Left kidney (tissue), 2 donors: ENCODE measurements around the gene SLC7A6. TPM values are rescaled to one million over a fixed set of nuclear protein-coding genes. Genes with fewer than 3 reads are reported as not detected.

Experiments used
- DNase-seq: peaks from one replicate; pipeline ENCODE4 v3.0.0-alpha.2; 2013
- polyA plus RNA-seq: library from polyadenylated mRNA; unstranded; fragments of 120-200 nt; gene quantifications from one replicate; pipeline ENCODE4 v1.2.1, GENCODE V29; 2013; ENCODE audit not compliant: insufficient read length

SLC7A6 gene
- polyA plus RNA-seq, 1 donor: 18.1 TPM

DNA sequence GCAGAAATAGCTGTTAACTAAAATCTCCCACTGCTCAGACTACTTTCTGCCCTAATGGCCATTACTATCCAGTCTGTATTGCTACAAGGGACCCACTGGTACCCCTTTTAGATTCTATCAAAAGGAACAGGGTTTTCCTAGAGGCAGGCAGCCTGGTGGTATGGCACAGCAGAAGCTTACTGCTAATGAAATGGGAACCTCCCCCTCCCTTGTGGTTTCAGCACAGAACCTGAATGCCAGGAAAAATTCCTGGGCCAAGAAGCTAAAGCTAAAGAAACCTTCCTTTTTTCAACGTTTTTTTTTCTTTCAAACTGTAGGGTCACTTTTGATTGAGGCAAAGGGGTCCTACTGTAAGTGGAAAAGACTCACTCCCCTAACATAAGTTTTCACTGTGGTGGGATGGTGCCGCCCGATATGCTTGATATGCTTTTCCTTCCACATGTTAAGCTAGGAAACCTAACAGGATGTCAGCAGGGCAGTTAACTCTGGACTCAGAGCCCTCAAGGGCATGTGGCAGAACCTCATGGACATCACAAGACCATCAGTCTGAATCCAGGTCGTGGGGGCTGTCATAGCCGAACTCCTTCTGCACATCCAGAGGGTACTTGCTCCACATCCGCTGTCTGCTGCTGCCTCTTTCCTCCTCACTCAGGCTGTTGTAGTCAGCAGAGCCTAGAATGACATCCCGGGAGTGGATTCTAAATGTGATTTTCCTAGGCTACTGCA lies 36.6 kb downstream of the SLC7A6 start:
- no peak for DNase-seq

- no peak for DNase-seq
These were observed 42.3 kb downstream of the SLC7A6 start for GRCh38 chr16:68306633-68307032.

DNA sequence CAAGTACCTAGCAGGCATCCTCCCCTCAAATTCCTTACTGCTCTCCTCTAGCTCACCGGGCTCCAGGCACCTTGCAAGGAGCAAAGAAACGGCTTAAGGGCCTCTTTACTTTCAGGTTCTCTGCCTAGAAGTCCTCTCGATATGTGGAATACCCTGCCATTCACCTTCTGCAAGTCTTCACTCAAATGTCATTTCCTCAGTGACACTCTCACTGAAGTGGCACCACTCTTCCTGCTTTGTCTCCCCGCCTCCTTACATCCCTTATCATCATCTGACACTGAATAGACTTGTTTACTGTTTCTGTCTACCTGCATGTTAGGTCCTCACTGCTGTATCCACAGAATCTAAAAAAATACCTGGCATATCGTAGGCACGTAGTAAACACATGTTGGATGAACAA lies 45.5 kb downstream of the SLC7A6 start:
- no peak for DNase-seq

DNA sequence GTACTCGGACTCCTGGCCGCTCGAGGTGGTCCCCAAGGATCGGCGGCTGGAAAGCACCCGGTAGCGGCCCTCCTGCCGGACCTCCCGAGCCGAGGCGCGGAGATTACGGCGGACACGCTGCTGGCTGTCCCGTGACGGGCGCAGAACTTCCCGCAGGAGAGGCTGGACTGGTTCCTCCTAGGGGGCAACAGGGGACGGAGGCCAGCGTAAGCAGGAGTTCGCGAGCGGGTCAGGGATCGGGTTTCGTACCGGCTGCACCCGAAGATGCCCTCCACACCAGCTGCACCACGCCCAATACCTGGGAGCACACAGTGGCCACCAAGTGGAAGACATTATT lies 46.1 kb downstream of the SLC7A6 start:
- no peak for DNase-seq

GRCh38 chr16:68310774-68311511 lies 46.6 kb downstream of the SLC7A6 start, which contains the start of the genes PRMT7 and SLC7A6OS:
Gene PRMT7, plus strand, starts transcription at chr16:68311019. Its CDS starts 4,961 bp downstream, at chr16:68315980.
Gene SLC7A6OS, minus strand, starts transcription at chr16:68310946. Its CDS starts 20 bp downstream, at chr16:68310926.
- DNase-seq: peak; percentile 88

DNA sequence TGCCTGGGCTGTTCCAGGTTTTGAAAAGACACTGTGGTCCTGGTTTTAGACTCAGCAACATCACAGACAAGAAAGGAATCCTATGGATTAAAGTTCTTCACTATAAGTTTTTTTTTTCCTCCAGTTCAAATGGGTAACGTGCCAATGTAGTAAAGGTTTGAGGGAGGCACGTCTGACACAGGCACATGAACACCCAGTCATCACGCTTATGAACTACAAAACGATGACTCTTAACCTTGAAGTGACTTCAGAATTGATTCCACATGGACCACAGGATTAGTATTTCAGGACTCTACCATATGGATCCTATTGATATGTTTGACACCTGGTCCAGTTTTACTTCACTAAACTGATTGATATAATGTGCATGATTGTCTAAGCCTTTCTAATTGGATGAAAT lies 48.8 kb downstream of the SLC7A6 start:
- no peak for DNase-seq

DNA sequence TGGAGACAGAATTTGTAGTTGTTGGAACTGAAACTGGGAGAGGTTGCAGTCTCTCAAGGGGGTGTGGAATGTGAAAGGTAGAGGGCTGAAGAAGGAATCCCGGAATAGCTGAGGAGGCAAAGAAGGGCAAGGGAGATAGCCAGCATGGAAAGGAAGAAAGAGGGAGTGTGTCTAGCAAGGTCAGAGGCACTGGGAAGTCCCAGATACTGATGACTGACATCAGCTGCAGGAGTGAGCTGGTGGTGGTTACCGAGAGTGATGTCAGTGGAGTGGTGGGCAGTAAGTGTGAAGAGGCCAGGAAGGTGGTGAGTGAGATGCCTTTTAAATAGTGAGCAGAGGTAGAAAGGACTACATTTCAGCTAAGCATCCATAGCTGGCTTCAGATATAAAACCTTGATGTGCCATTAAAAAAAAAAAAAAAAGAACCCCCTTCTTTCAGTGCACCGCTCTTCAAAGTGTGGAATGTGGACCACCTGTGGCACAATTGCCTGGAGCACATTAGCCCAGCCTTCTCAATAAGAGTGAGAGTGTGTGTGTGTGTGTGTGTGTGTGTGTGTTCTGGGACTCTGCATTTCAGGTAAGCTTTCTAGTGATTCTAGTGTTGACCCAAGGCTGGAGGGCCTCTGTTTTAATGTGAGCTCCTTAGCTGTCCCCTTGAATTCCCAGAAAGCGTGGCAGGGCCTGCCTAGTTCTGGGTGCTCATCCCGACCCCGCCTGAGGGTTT lies 55.0 kb downstream of the SLC7A6 start:
- no peak for DNase-seq

- DNase-seq: no peak
These were observed 60.0 kb downstream of the SLC7A6 start for GRCh38 chr16:68324336-68324735.

DNA sequence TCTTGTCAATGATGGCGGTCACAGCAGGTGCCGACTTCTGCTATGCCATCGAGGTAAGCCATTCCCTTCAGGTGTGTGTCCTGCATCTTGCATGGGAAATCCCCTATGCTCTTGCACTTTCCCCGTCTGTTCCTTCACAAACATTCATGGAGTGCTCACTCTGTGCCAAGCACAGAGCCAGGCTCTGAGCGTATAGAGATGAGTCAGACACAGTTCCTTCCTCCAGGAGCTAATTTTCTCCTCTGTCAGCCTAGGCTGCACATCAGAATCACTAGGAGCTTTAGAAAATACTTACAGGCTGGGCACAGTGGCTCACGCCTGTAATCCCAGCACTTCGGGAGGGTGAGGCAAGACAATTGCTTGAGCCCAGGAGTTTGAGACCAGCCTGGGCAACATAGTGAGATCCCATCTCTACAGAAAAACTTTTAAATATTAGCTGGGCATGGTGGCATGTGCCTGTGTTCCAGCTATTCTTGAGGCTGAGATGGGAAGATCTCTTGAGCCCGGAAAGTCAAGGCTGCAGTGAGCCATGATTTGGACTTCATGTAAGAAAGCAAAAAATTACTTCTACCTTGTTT lies 60.5 kb downstream of the SLC7A6 start:
- no peak for DNase-seq

- peak; percentile 78 for DNase-seq
These were observed 64.0 kb downstream of the SLC7A6 start for GRCh38 chr16:68328151-68328859.

DNA sequence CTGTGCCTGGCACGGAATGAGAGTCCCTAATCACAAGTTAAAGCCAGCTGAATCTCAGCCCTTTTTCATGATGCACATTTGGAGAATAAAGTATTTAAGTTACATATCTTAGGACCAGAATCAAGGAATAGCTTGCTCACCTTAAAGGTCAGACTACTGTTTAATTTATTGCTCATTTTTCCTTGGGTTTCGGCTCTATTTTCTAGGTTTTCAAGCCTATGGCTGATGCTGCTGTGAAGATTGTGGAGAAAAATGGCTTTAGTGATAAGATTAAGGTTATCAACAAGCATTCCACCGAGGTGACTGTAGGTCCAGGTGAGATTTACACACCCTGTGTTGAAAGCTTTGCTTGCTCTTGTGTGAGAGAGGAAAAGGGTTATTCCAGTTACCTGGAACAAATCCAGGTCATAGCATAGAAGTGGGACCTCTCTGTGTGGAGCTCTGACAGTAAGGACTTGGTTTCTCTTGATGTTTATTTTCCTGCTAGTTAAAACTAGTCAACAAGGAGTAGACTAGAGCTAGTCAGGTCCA lies 64.6 kb downstream of the SLC7A6 start:
- no peak for DNase-seq

DNA sequence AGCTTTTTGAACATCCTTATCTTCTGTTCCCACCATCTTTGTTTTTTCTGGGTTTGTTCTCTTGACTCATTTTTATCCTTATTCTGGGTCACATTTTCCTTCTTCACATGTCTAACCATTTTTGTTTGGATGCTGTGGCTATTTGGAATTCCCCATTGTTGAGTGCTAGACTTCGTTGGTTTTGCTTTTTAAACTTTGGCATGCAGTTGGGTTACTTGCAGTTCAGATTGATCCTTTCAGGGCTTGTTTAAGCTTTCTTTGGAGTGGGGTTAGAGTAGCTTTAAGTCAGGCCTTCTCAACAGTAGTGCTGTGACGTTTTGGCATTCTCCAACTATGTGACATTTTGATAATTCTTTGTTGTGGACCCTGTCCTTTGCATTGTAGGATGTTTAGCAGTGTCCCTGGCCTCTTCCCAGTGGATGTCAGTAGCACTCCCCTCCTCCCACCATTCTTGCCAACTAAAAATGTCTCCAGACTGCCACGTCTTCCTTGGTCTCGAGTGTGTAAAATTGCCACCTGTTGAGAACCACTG lies 67.6 kb downstream of the SLC7A6 start:
- DNase-seq: no peak

DNA sequence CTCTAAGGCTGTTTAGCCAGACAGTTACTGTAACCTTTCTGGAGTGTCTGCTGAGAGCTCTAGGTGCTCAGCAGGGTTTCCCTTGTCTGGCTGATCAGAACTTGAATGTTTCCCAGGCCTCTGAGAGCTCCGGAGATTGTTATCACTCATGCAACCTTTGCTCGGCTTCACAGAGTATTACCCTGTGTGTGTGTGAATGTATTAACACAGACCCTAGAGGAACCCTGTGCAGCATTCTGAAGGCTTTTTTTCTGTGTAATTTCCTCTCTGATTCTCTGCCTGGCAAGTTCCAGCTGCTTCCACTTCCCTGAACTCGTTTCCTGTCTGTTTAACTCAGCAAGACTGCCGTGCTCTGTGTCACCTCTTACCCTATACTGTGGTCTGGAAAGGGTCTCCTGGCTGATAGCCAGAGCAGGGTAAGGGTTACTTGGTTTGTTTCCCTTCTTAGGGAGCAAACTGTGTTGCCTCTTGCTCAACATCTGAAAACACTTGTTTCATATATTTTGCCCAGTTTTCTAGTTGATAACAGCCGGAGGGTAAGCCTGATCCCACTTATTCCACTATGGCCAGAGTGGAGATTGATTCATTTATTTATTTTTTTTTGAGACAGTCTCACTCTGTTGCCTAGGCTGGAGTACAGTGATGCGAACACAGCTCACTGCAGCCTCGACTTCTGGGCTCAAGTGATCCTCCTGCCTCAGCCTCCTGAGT lies 68.2 kb downstream of the SLC7A6 start:
- no peak for DNase-seq

GRCh38 chr16:68335175-68335574 lies 70.8 kb downstream of the SLC7A6 start:
- no peak for DNase-seq

DNA sequence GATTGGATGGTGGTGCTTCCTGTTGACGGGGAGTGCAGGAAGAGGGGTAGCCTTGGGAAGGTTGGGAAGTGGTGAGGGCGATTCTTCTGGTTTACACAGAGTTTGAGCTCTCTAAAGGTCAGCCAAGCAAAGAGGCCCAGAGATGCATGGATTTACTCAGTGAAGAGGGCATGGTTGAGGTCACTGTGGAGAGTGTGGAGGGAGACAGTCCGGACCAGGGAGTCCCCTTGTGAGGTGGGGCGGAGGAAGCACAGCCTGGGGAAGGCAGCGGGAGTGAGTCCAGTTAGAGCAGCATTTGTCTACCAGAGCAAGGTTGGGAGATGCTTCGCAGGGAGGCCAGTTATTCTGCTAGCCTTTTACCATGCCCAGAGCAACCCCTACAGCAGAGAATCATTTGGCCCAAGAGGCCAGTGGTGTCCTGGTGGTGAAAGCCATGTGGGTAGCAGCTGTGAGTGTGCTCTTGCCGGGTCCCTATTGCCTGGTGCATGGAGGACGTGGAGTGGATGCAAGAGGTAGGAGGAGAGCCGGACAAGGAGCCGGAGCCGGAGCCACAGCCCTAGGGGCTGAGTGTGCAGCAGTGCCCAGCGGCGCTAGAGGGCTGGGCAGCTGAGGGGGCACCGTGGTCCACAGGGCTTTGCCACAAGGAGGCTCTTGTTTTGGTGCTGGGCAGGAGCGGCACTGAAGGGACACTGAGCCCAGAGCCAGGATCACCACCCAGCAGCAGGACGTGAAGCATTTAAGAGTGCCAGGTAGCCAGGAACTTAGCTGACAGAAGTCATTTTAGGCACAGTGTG lies 74.2 kb downstream of the SLC7A6 start:
- DNase-seq: no peak

DNA sequence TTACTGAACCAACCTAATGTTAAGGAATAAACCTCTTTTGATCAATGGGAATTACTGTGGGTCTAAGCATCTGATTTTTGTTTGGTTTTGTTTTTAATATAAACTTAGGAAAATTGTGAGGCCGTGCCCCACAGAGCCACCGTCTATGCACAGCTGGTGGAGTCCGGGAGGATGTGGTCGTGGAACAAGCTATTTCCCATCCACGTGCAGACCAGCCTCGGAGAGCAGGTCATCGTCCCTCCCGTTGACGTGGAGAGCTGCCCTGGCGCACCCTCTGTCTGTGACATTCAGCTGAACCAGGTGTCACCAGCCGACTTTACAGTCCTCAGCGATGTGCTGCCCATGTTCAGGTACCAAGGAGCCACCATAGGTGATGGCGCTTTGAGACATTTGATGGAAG lies 74.9 kb downstream of the SLC7A6 start:
- no peak for DNase-seq

DNA sequence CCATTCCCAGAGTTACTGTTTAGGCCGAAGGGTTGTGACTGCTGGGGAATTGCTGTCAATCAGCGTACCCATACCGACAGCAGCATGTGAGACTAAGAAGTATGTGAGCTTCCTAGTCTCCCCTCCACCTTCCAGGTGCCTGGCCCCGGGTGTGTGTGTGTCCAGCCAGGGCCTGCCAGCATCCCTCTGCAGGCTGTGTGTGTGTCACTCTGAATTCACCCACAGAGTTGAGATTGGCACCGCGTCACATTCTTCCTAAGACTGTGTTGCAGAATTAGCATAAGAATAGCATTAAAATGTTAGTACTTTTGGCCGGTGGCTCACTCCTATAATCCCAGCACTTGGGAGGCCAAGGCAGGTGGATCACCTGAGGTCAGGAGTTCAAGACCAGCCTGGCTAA lies 78.3 kb downstream of the SLC7A6 start:
- no peak for DNase-seq

GRCh38 chr16:68343137-68343536 lies 78.8 kb downstream of the SLC7A6 start:
- no peak for DNase-seq

GRCh38 chr16:68344252-68344651 lies 79.9 kb downstream of the SLC7A6 start:
- no peak for DNase-seq

DNA sequence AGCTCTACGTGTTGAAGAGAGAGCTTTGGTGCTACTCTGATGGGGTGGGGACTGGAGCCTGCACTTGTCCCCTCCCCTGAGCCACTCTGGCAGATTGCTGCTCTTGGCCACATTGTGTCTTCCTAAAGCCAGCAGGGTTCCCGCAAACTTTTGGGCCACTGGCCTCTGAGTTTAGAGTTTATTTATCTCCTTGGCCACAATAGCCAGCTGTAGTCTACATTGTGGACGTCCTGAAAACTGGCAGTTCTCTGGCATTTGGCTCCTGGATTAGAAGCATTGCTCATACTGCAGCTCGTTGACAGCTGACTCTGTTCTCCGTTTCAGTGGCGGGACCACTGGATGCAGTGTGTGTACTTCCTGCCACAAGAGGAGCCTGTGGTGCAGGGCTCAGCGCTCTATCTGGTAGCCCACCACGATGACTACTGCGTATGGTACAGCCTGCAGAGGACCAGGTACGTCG lies 81.1 kb downstream of the SLC7A6 start:
- no peak for DNase-seq
